GM18502 (cell line): Measurements from ENCODE around the gene GLS2.
A peak's percentile ranks its signal among the peaks of the same experiment; 100 is the strongest.
"Not testable (repeated sequence)": the region's sequence is repeated elsewhere in the genome, so short reads cannot be mapped to it uniquely, and the experiment has no call there.

ENCODE experiments used
- ATAC-seq: cut with Tn5 transposase; IDR thresholded peaks from one replicate; pipeline ENCODE4 v1.9.1; 2021; ENCODE audit warnings: mild to moderate bottlenecking; ENCODE audit not compliant: unreplicated experiment, poor library complexity

GLS2 gene

DNA sequence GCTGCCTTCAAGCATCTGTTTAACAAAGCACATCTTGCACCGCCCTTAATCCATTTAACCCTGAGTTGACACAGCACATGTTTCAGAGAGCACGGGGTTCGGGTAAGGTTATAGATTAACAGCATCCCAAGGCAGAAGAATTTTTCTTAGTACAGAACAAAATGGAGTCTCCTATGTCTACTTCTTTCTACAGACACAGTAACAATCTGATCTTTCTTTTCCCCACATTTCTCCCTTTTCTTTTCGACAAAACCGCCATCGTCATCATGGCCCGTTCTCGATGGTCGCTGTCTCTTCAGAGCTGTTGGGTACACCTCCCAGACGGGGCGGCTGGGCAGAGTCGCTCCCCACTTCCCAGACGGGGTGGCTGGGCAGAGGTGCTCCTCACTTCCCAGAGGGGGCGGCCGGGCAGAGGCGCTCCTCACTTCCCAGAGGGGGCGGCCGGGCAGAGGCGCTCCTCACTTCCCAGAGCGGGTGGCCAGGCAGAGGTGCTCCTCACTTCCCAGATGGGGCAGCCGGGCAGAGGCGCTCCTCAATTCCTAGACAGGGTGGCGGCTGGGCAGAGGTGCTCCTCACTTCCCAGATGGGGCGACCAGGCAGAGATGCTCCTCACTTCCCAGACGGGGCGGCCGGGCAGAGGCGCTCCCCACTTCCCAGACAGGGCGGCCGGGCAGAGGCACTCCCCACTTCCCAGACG is 5.6 kb upstream of the GLS2 start:
- not testable (repeated sequence) for ATAC-seq

DNA sequence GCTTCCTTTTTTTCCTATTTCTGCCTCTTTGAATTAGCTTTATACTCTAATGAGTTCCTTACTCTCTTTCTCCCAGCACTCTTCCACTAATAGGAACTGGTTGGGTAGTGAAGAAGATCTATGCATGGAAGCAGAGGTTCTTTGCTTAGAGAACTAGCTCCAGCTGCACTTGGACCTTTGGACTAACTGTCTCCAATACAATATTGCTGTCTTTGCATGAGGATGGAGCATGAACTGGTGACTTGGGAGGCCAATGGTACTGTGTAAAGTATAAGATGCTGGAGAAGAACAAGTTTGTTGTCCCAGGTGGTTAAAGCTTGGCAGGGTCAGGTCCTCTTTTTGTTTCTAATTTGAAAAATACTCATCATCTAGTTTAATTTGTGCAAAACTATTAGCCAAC is 2.4 kb upstream of the GLS2 start:
- no peak for ATAC-seq

GRCh38 chr12:56487448-56488040 is 417 bp downstream of the GLS2 start:
- peak; percentile 20 for ATAC-seq

- no peak for ATAC-seq
These were observed 1.3 kb downstream of the GLS2 start for GRCh38 chr12:56486694-56487093.

- no peak for ATAC-seq
These were observed 3.4 kb downstream of the GLS2 start for GRCh38 chr12:56484566-56484965.

- ATAC-seq = no peak
These were observed 8.3 kb downstream of the GLS2 start for GRCh38 chr12:56479625-56480024.

GRCh38 chr12:56477521-56478225 is 10.3 kb downstream of the GLS2 start:
- ATAC-seq = no peak

- ATAC-seq = no peak
These were observed 11.0 kb downstream of the GLS2 start for GRCh38 chr12:56476972-56477432.

DNA sequence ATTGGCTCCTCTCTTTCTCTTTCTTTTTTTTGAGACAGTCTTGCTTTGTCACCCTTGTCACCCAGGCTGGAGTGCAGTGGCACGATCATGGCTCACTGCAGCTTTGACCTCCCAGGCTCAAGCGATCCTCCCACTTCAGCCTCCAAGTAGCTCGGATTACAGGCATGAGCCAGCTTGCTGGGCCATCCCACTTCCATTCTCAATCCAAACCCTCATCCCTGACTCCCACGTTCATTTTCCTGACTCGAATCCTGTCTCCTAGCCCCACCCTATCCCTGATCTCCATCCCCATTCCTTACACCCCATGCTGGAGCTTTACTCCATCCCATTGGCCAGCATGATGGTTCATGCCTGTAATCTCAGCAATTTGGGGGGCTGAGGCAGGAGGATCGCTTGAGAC is 11.8 kb downstream of the GLS2 start:
- ATAC-seq = no peak

DNA sequence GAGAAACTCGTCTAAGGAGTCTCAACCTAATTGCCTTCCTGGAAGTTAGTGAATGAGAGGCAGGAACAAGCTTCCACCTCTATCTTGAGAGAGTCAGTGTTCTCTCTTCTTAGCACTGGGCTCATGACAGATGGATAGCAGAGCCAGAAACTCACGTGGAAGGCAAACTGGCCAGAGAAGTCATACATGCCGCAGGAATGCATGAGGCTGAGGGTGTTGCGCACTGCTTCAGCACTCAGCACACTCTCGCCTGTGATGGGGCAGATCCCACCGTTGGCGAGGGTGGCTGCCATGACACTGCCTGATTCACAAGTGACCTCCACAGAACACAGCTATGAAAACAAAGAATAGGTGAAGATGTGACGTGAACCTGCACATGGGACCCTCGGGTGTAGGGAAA is 13.6 kb downstream of the GLS2 start:
- ATAC-seq = no peak

GRCh38 chr12:56469007-56469930 is 18.7 kb downstream of the GLS2 start:
- peak; percentile 40 for ATAC-seq

GRCh38 chr12:56468216-56469006 is 19.6 kb downstream of the GLS2 start, which contains the start of gene SPRYD4:
SPRYD4 (plus strand) TSS chr12:56468578; CDS start chr12:56468592, 14 bp downstream.
- ATAC-seq = peak; percentile 84

GRCh38 chr12:56462565-56462964 is 25.4 kb downstream of the GLS2 start:
- ATAC-seq = no peak

DNA sequence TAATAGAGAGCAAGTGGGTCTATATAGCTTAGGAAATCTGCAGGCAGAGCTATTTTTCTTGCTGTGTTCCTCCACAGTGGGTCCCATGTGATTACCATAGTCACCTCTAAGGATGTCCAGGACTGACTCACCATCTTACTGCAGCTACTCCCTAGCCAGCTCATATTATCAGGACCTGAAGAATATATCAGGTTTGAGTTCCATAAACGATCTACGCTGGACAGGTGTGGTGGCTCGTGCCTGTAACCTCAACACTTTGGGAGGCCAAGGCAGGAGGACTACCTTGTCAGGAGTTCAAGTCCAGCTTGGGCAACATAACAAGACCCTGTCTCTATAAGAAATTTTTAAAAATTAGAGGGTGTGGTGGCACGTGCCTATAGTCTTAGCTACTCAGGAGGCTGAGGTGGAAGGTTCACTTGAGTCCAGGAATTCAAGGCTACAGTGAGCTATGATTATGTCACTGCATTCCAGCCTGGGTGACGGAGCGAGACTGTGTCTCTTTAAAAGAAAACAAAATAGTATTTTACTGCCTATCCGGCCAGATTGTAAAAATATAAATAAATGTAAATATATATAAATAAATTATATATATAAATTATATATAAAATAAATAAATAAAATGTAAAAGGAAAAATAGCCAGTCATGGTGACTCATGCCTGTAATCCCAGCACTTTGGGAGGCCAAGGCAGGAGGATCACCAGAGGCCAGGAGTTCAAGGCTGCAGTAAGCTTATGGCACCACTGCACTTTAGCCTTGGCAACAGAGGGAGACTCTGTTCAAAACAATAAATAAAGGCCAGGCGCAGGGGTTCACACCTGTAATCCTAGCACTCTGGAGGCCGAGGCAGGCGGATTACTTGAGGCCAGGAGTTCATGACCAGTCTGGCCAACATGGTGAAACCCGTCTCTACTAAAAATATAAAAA is 26.5 kb downstream of the GLS2 start:
- no peak for ATAC-seq

GRCh38 chr12:56457817-56458216 is 30.1 kb downstream of the GLS2 start:
- no peak for ATAC-seq

DNA sequence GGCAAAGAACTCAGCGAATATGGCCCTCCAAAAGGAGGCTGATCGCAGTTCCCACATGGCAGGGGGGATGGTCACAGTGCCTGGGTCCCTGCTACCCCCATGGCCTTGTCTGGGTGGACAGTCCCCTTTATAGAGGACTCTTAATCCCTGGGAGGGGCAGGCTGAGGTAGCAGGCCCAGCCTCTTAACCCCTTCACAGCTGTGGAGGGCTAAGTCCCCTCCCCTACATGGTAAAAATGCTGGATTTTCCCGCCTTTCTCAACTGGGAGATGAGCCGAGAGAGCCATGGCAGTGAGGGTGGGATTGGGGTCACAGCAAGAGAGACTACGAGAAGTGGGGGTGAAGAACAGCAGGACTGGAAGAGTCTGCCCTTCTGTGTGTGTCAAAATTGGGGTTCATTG is 33.4 kb downstream of the GLS2 start, which contains the start of gene MIP:
MIP (minus strand) TSS at position 101 of the 400 bp plus-strand sequence; CDS start at position 57, 44 bp downstream.
- no peak for ATAC-seq

DNA sequence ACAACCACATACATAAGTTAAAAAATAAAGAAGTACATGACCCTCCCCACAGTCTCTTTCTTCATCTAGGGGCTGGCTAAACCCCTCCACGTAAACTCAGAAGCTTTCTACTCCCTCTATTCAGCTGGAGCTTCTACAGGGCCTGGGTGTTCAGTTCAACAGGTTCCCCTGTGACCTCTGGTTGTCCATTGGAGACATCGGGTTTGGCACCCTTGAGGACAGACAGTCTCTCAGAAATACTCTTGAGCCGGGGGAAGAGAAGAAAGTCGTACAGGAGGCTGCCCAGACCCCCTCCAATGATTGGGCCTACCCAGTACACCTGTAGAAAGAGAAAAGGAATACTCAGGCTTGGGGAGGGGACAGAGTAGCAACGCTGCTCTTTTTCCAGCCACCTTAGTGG is 36.8 kb downstream of the GLS2 start:
- ATAC-seq = no peak

DNA sequence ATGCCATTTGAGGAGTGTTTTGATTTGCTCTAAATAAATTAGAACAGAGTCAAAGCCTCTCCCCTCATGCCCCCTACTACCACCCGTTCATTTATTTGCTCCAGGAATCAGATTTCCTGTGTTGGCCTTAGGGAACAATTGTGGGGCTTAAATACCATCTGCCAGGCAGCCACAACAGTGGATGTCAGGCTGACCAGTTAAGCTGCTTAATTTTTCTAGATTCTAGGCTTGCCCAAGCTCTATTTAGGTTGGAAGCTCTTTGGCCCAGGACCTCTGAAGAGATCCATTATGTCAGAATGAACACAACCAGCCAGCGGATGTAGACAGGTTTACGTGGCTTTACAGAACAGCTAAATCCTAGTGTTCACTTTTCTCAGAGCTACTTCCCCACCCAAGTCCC is 37.7 kb downstream of the GLS2 start:
- no peak for ATAC-seq
